Activated CD4-positive, alpha-beta memory T cell treated with anti-CD3 and anti-CD28 coated beads for 36 hours (primary cell): ENCODE data around the gene SPECC1L. TPM values are rescaled to one million over a fixed set of nuclear protein-coding genes. Genes with fewer than 3 reads are reported as not detected.
A peak's percentile ranks its signal among the peaks of the same experiment; 100 is the strongest.

Source experiments
- CTCF ChIA-PET: fragments of 350-600 bp; sonication (Branson Sonifier 250); formaldehyde crosslinking; loops from one replicate; lab custom pipeline; 2021; ENCODE audit warnings: antibody characterized with exemption, inconsistent platforms; lab: Charles Lee
- POLR2A ChIA-PET: fragments of 350-600 bp; sonication (Branson Sonifier 250); formaldehyde crosslinking; loops from one replicate; lab custom pipeline; 2021; ENCODE audit warnings: antibody characterized with exemption; lab: Charles Lee
- DNase-seq: peaks from one replicate; pipeline ENCODE4 v3.0.0-alpha.2; 2020
- H3K27ac Mint-ChIP-seq: one replicate; pipeline ENCODE4 v1.8.0; 2021; ENCODE audit warnings: mixed read lengths
- H3K27me3 Mint-ChIP-seq: one replicate; pipeline ENCODE4 v1.8.0; 2021; ENCODE audit warnings: mixed read lengths
- H3K36me3 Mint-ChIP-seq: one replicate; pipeline ENCODE4 v1.8.0; 2021; ENCODE audit warnings: mixed read lengths
- H3K4me1 Mint-ChIP-seq: one replicate; pipeline ENCODE4 v1.8.0; 2021; ENCODE audit warnings: low read depth, mixed read lengths
- H3K4me3 Mint-ChIP-seq: one replicate; pipeline ENCODE4 v1.8.0; 2021; ENCODE audit warnings: mild to moderate bottlenecking, mixed read lengths
- H3K9me3 Mint-ChIP-seq: one replicate; pipeline ENCODE4 v1.8.0; 2021; ENCODE audit warnings: mixed read lengths
- intact Hi-C: fragments of 100-400 bp; cut with micrococcal nuclease; formaldehyde crosslinking; loops from one replicate; pipeline ENCODE4 v1.15.1; 2023
- total RNA-seq, 2 experiments: library from RNA; stranded (reverse); gene quantifications; one replicate each; pipeline ENCODE4 v1.2.3, GENCODE V29; 2021

Gene SPECC1L
- total RNA-seq, 2 experiments from 2014 or later = 27.7 to 34.3 TPM

- Mint-ChIP-seq H3K4me3 (no peak overlapping the region), H3K27me3 (no peaks in the 10 kb centered on the region), H3K4me1 (no peaks in the 10 kb centered on the region), H3K9me3 (peaks cover 3% of the 10 kb centered on the region), H3K27ac (no peak overlapping the region), H3K36me3 (no peaks in the 10 kb centered on the region)
- CTCF ChIA-PET = no interaction called here
- intact Hi-C loops = no loop called here
- DNase-seq = no peak
- POLR2A ChIA-PET = no interaction called here
Measured at GRCh38 chr22:24453853-24454252, 183.2 kb downstream of the SPECC1L start.

DNA sequence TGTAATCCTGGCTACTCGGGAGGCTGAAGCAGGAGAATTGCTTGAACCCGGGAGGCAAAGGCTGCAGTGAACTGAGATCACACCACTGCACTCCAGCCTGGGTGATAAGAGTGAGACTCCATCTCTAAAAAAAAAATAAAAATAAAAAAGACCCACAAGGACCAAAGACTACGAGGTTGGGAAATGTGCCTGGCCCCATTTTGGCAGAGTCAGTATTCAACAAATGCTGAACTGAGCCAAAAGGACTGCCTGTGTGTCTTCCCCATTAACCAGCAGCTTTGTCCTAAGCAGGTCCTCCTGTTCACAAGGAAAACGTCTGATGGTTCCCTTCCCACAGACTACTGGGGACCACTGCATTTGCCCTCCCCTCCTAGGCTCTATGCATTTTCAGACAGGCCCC is 184.4 kb downstream of the SPECC1L start:
- intact Hi-C loops = no loop called here
- no peak for DNase-seq
- H3K27me3 Mint-ChIP-seq = no peaks in the 10 kb centered on the region
- ChIA-PET POLR2A (interaction anchor here (1.2 kb wide), 1 partner anchor 17 kb away, joined by 3 read pairs; no protein-coding TSS in a partner anchor), CTCF (no interaction called here)
- no peak overlapping the region for H3K4me3 Mint-ChIP-seq
- H3K9me3 Mint-ChIP-seq = peaks cover 3% of the 10 kb centered on the region
- H3K4me1 Mint-ChIP-seq = no peaks in the 10 kb centered on the region
- no peak overlapping the region for H3K27ac Mint-ChIP-seq
- H3K36me3 Mint-ChIP-seq = no peaks in the 10 kb centered on the region

DNA sequence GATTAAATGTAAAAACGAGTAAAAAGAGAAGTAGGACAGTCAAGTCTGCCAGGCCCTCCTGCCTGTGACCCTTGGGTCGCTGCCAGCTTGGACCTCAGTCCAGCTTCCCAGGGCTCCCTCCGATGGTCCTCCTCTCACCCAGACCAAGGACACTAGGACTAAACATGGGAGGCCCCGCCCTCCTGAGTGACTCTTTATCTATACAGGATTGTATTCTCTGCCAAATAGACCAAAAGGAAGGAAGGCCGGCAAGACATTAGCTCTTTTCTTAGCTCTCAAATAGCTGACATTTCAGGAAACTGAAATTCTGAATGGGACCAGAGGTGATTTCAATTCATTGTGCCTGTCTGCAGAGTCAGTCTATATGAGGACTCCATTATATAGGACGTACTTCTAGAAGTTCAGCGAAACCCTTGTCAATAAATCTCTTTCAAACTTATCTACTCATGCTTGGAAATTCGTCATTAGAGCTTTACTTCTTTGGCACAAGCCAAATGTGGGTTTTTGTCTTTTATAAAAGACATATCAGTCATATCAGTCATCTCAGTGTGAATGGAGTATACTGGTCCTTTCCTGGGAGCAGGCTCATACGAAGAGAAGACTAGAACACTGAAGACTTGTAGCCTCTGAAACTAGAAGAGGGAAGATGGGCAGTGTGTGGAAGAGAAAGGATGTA is 185.3 kb downstream of the SPECC1L start:
- Mint-ChIP-seq H3K36me3 (no peaks in the 10 kb centered on the region), H3K4me3 (no peak overlapping the region), H3K9me3 (peaks cover 3% of the 10 kb centered on the region), H3K27ac (no peak overlapping the region), H3K27me3 (no peaks in the 10 kb centered on the region), H3K4me1 (peaks cover 6% of the 10 kb centered on the region)
- intact Hi-C loops = no loop called here
- ChIA-PET POLR2A (interaction anchor here (0.8 to 1.2 kb wide), 3 partner anchors 10 to 21 kb away, joined by 3 read pairs; no protein-coding TSS in a partner anchor), CTCF (interaction anchor here (0.9 kb wide), 1 partner anchor 70 kb away, joined by 5 read pairs; no protein-coding TSS in a partner anchor)
- DNase-seq = no peak

- DNase-seq = no peak
- Mint-ChIP-seq H3K9me3 (no peaks in the 10 kb centered on the region), H3K27me3 (no peaks in the 10 kb centered on the region), H3K4me1 (peaks cover 7% of the 10 kb centered on the region), H3K27ac (no peak overlapping the region), H3K4me3 (no peak overlapping the region), H3K36me3 (no peaks in the 10 kb centered on the region)
- POLR2A ChIA-PET = interaction anchor here (0.7 kb wide), 1 partner anchor 655 kb away, joined by 3 read pairs; no protein-coding TSS in a partner anchor
- CTCF ChIA-PET = no interaction called here
- intact Hi-C loops = no loop called here
Measured at GRCh38 chr22:24457894-24458420, 187.3 kb downstream of the SPECC1L start.

DNA sequence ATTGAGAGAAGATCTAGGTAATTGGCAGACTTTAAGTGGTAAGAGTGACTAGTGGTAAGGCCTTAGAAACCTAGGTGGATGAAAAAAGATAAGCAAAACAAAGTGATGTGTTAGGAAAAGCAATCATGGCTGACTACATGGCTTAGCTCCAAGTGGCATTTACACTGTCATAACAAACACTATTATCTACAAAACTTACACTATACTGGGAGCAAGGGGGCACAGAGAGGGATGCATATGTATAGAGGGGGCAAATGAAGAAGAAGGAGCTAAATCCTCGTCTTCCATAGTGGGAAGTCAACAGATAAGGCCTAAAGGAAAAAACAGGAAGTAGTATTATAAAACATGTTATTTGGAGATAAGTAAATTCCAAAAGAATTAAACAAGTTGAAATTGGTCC is 189.3 kb downstream of the SPECC1L start:
- no peaks in the 10 kb centered on the region for H3K27me3 Mint-ChIP-seq
- peaks cover 7% of the 10 kb centered on the region for H3K4me1 Mint-ChIP-seq
- H3K9me3 Mint-ChIP-seq = no peaks in the 10 kb centered on the region
- ChIA-PET CTCF (interaction anchor here (1.7 to 2.2 kb wide), 2 partner anchors 32 to 43 kb away, joined by 4 to 9 read pairs; partner anchors contain the start of gene ADORA2A), POLR2A (no interaction called here)
- no peak overlapping the region for H3K27ac Mint-ChIP-seq
- intact Hi-C loops = no loop called here
- no peak overlapping the region for H3K4me3 Mint-ChIP-seq
- no peak for DNase-seq
- no peaks in the 10 kb centered on the region for H3K36me3 Mint-ChIP-seq

GRCh38 chr22:24460418-24461089 is 189.9 kb downstream of the SPECC1L start:
- CTCF ChIA-PET = interaction anchor here (0.8 to 2.2 kb wide), 4 partner anchors 11 to 43 kb away, joined by 3 to 9 read pairs (median 4); partner anchors contain the start of gene ADORA2A

DNA sequence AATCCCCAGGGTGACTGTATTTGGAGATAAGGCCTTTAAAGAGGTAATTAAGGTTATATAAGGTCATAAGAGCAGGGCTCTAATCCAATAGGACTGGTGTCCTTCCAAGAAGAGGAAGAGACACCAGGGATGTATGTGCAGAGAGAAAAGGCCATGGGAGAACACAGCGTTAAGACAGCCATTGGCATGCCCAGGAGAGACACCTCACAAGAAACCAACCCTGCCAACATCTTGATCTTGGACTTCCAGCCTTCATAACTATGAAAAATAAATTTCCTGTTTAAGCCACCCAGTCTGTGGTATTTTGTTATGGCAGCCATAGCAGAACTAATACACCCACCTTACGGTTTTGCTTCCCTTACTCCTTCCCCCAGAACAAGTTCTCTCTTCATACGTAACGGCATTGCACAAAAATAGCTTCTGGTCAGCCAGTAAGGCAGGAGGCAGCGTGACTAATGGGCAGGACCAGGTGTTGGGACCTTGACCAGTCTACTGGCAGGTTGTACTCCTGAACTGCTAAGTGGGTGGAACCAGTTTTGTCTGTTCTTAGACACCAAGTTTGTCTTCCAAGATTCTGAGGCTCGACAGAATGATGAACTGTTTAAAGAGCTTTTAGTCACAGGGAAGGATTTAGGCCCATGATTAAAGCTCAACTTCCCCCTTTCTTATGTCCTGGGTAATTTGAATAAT is 192.6 kb downstream of the SPECC1L start:
- H3K27me3 Mint-ChIP-seq = no peaks in the 10 kb centered on the region
- DNase-seq = no peak
- ChIA-PET POLR2A (interaction anchor here (1.4 kb wide), 1 partner anchor 23 kb away, joined by 4 read pairs; no protein-coding TSS in a partner anchor), CTCF (interaction anchor here (0.8 kb wide), 1 partner anchor 39 kb away, joined by 4 read pairs; no protein-coding TSS in a partner anchor)
- H3K27ac Mint-ChIP-seq = no peak overlapping the region
- intact Hi-C loops = no loop called here
- H3K9me3 Mint-ChIP-seq = no peaks in the 10 kb centered on the region
- H3K4me1 Mint-ChIP-seq = peaks cover 13% of the 10 kb centered on the region
- H3K4me3 Mint-ChIP-seq = no peak overlapping the region
- H3K36me3 Mint-ChIP-seq = no peaks in the 10 kb centered on the region

More at GRCh38 chr22:24460418-24461089, 189.9 kb downstream of the SPECC1L start:
- POLR2A ChIA-PET = interaction anchor here (1.1 kb wide), 1 partner anchor 26 kb away, joined by 5 read pairs; no protein-coding TSS in a partner anchor
- intact Hi-C loops = no loop called here
- Mint-ChIP-seq H3K4me3 (no peak overlapping the region), H3K27ac (peak overlapping the region; percentile 49), H3K4me1 (peaks cover 11% of the 10 kb centered on the region), H3K36me3 (no peaks in the 10 kb centered on the region), H3K9me3 (no peaks in the 10 kb centered on the region), H3K27me3 (no peaks in the 10 kb centered on the region)
- peak; percentile 37 for DNase-seq

DNA sequence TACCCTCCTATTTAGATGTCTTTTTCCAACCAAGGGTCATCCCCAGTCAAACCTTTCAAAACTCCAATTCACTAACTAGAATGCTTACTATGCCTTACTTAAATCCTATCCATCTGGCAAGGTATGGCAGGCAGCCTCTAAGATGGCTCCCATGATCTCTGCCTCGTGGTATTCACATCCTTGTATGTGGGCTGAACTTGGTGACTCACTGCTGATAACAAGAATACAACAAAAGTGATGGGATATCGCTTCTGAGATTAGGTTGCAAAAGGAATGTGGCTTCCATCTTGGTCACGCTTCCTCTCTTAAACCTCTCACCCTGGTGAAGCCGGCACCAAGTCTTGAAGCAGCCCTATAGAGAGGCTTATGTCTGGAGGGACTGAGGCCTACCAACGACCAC is 194.9 kb downstream of the SPECC1L start:
- POLR2A ChIA-PET = no interaction called here
- H3K9me3 Mint-ChIP-seq = no peaks in the 10 kb centered on the region
- CTCF ChIA-PET = no interaction called here
- H3K27ac Mint-ChIP-seq = no peak overlapping the region
- H3K4me1 Mint-ChIP-seq = peaks cover 10% of the 10 kb centered on the region
- intact Hi-C loops = no loop called here
- H3K4me3 Mint-ChIP-seq = no peak overlapping the region
- DNase-seq = no peak
- H3K27me3 Mint-ChIP-seq = no peaks in the 10 kb centered on the region
- no peaks in the 10 kb centered on the region for H3K36me3 Mint-ChIP-seq

DNA sequence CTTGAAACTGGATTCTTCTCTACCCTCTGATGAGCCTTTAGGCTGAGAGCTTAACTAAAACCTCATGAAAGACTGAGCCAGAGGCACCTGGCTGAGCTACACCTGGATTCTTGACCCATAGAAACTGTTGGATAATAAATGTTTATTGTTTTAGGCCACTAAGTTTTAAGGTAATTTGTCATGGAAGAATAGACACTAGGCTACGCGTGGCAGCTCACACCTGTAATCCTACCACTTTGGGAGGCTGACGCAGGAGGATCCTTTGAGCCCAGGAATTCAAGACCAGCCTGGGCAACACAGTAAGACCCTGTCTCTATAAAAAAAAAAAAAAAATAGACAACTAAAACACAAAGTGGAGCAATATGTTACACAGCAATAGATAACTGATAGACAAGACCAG is 195.3 kb downstream of the SPECC1L start:
- no peak overlapping the region for H3K27ac Mint-ChIP-seq
- POLR2A ChIA-PET = no interaction called here
- intact Hi-C loops = no loop called here
- no peak overlapping the region for H3K4me3 Mint-ChIP-seq
- H3K9me3 Mint-ChIP-seq = no peaks in the 10 kb centered on the region
- DNase-seq = no peak
- CTCF ChIA-PET = no interaction called here
- H3K4me1 Mint-ChIP-seq = peaks cover 6% of the 10 kb centered on the region
- H3K36me3 Mint-ChIP-seq = no peaks in the 10 kb centered on the region
- no peaks in the 10 kb centered on the region for H3K27me3 Mint-ChIP-seq

GRCh38 chr22:24466716-24467328 is 196.2 kb downstream of the SPECC1L start:
- Mint-ChIP-seq H3K27me3 (no peaks in the 10 kb centered on the region), H3K9me3 (no peaks in the 10 kb centered on the region), H3K4me3 (no peak overlapping the region), H3K36me3 (no peaks in the 10 kb centered on the region), H3K4me1 (peaks cover 6% of the 10 kb centered on the region), H3K27ac (no peak overlapping the region)
- CTCF ChIA-PET = no interaction called here
- no peak for DNase-seq
- POLR2A ChIA-PET = no interaction called here
- intact Hi-C loops = no loop called here

- POLR2A ChIA-PET = no interaction called here
- H3K4me1 Mint-ChIP-seq = peaks cover 6% of the 10 kb centered on the region
- no peak for DNase-seq
- no peak overlapping the region for H3K27ac Mint-ChIP-seq
- intact Hi-C loops = no loop called here
- CTCF ChIA-PET = interaction anchor here (0.6 kb wide), 1 partner anchor 225 kb away, joined by 3 read pairs; no protein-coding TSS in a partner anchor
- no peaks in the 10 kb centered on the region for H3K36me3 Mint-ChIP-seq
- H3K9me3 Mint-ChIP-seq = no peaks in the 10 kb centered on the region
- H3K27me3 Mint-ChIP-seq = no peaks in the 10 kb centered on the region
- no peak overlapping the region for H3K4me3 Mint-ChIP-seq
Measured at GRCh38 chr22:24467340-24467739, 196.7 kb downstream of the SPECC1L start.
